Esophagus squamous epithelium (tissue), 5 donors: Measurements from ENCODE around the gene EPG5. TPM values are rescaled to one million over a fixed set of nuclear protein-coding genes. Genes with fewer than 3 reads are reported as not detected.
"Not testable (repeated sequence)": the region's sequence is repeated elsewhere in the genome, so short reads cannot be mapped to it uniquely, and the experiment has no call there.

Experiments used
- DNase-seq: peaks from one replicate; lab custom pipeline; 2025; lab: John Stamatoyannopoulos, UW
- H3K27ac ChIP-seq, 4 donors: fragments of 200-600 bp; sonication (generic); one replicate each; pipeline ENCODE4 v1.5.1; 2016 to 2019; ENCODE audit warnings: mild to moderate bottlenecking in 1 of 4
- H3K27me3 ChIP-seq, 4 donors: fragments of 200-600 bp; sonication (generic); 1 replicate in 3 of 4; 2 replicates in 1 of 4; pipeline versions ENCODE4 v1.5.1 to v1.6.0; 2017 to 2021; ENCODE audit warnings: antibody characterized with exemption in 1 of 4
- H3K36me3 ChIP-seq, 3 donors: fragments of 200-600 bp; sonication (generic); one replicate each; pipeline ENCODE4 v1.5.1; 2016 to 2019
- H3K4me1 ChIP-seq, 3 donors: fragments of 200-600 bp; sonication (generic); one replicate each; pipeline ENCODE4 v1.5.1; 2017 to 2019
- H3K4me3 ChIP-seq, 4 donors: fragments of 200-600 bp; sonication (generic); 1 replicate in 3 of 4; 2 replicates in 1 of 4; pipeline ENCODE4 v1.5.1; 2016 to 2019; ENCODE audit warnings: mild to moderate bottlenecking in 2 of 4, moderate library complexity in 1 of 4
- H3K9me3 ChIP-seq, 3 donors: fragments of 200-600 bp; sonication (generic); one replicate each; pipeline ENCODE4 v1.5.1; 2016 to 2019
- POLR2A ChIP-seq, 4 donors: fragments of 450-650 bp; IDR thresholded peaks; one replicate each; pipeline ENCODE4 v1.6.1; 2017; ENCODE audit warnings: antibody characterized with exemption in 4 of 4, mild to moderate bottlenecking in 4 of 4, moderate library complexity in 3 of 4
- WGBS, 2 donors: methylation state at CpG; one replicate each; pipeline ENCODE4 v1.1.5; 2018; 5-methylcytosine and 5-hydroxymethylcytosine counted together
- intact Hi-C: fragments of 100-400 bp; cut with DNase I; formaldehyde crosslinking; loops from one replicate; pipeline ENCODE4 v1.15.0; 2022
- total RNA-seq, 4 donors: library from RNA; depleted of rRNA; stranded (reverse); fragments of >200 nt; gene quantifications; one replicate each; pipeline ENCODE4 v1.1.0, GENCODE V29; 2016
- TF ChIP-seq, protein P1 (sequence below), 6 experiments: fragments of 450-650 bp in 4 of 6; fragments of 200-600 bp in 2 of 6; sonication (generic) in 2 of 6; IDR thresholded peaks; one replicate each; pipeline ENCODE4 v1.5.1; 2016 to 2019; ENCODE audit warnings: antibody characterized with exemption in 6 of 6, mild to moderate bottlenecking in 4 of 6, moderate library complexity in 4 of 6
- donor health status: DM: yes; HTN: yes; CAD: no.

The EPG5 gene
- total RNA-seq, 4 donors from 2014 or later, result 7.8 to 28.8 (median 22.6) TPM

DNA sequence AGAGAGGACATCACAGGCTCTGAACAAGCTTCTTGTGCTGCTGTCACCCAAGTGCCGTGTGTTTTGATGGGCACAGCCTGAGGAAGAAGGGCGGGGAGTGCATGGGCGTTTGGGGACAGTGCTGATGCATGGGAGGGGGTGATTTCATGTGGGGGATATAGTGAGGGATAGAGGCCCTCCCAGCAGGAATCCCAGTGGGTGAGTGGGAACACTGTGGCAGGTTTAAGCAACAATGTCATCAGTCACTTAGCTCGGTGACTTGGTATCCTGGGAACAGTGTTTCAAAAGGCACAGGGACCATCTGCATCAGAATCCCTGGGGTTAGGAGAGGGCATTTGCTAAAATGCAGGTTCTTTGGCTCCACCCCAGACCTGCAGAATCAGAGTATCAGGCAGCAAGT is 141.0 kb downstream of the EPG5 start:
- TF ChIP-seq POLR2A (IDR thresholded peaks at IDR 0.05), result no peak
- TF ChIP-seq, protein P1, sequence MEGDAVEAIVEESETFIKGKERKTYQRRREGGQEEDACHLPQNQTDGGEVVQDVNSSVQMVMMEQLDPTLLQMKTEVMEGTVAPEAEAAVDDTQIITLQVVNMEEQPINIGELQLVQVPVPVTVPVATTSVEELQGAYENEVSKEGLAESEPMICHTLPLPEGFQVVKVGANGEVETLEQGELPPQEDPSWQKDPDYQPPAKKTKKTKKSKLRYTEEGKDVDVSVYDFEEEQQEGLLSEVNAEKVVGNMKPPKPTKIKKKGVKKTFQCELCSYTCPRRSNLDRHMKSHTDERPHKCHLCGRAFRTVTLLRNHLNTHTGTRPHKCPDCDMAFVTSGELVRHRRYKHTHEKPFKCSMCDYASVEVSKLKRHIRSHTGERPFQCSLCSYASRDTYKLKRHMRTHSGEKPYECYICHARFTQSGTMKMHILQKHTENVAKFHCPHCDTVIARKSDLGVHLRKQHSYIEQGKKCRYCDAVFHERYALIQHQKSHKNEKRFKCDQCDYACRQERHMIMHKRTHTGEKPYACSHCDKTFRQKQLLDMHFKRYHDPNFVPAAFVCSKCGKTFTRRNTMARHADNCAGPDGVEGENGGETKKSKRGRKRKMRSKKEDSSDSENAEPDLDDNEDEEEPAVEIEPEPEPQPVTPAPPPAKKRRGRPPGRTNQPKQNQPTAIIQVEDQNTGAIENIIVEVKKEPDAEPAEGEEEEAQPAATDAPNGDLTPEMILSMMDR (IDR thresholded peaks at IDR 0.05), result no peak
- 78 to 82% methylated on average over 3 to 4 of the region's 4 CpGs for WGBS, 2 donors
- peaks cover 0 to 97% (median 4%) of the 10 kb centered on the region in 4 donors for H3K27me3 ChIP-seq
- no peaks in the 10 kb centered on the region for H3K36me3 ChIP-seq
- no peaks in the 10 kb centered on the region for H3K9me3 ChIP-seq
- intact Hi-C loops, result no loop called here
- no peak for DNase-seq
- H3K27ac ChIP-seq, result no peak overlapping the region
- peaks cover 8 to 20% (median 13%) of the 10 kb centered on the region in 3 donors for H3K4me1 ChIP-seq
- no peak overlapping the region for H3K4me3 ChIP-seq

DNA sequence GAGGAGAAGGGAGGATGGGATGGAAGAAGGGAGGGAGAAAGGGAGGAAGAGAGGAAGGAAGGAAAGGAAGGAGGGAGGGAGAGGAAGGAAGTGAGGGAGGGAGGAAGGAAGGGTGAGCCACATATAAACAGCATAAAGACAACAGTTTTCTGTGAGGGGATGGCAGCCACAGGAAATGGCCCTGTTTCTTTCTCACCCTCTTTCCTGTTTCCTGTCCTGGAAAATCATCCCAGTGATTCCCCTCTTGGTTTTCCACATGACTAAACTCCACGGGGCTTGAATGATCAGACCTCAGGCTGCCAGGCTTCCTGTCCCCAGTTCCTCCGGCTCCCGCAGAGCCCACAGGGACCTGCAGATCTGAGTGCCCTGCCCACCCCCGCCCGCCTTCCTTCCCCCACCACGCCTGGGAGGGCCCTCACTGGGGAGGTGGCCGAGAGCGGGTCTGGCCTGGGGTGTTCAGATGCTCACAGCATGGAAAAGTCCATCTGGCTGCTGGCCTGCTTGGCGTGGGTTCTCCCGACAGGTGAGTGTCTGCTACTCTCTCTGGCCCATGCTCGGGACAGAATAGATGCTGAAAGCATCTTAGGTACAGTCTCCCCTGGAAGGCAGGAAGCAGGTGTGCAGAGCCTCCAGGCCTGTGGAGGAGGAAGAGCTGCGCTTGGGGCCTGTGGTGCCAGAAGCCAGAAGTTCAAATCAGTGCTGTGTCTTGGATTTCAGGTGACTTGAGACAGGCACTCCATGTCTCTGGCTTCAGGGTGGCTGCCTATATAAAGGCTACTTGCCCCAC is 141.7 kb downstream of the EPG5 start, which contains the start of gene SIGLEC15:
Gene SIGLEC15, plus strand, starts transcription at position 418 of the 787 bp plus-strand sequence. Its CDS starts 54 bp downstream, at position 472.
- DNase-seq, result no peak
- intact Hi-C loops, result no loop called here
- no peak for TF ChIP-seq POLR2A (IDR thresholded peaks at IDR 0.05)
- TF ChIP-seq, protein P1 (IDR thresholded peaks at IDR 0.05), result no peak
- no peak within 1 kb of the TSS for H3K27ac ChIP-seq
- no peak within 1 kb of the TSS for H3K4me3 ChIP-seq
- 30 to 58% methylated on average over 1 to 5 of the region's 12 CpGs for WGBS, 2 donors
- no peaks in the 10 kb centered on the region for H3K36me3 ChIP-seq
- peaks cover 0 to 97% (median 4%) of the 10 kb centered on the region in 4 donors for H3K27me3 ChIP-seq
- no peaks in the 10 kb centered on the region for H3K9me3 ChIP-seq
- peaks cover 8 to 20% (median 13%) of the 10 kb centered on the region in 3 donors for H3K4me1 ChIP-seq

DNA sequence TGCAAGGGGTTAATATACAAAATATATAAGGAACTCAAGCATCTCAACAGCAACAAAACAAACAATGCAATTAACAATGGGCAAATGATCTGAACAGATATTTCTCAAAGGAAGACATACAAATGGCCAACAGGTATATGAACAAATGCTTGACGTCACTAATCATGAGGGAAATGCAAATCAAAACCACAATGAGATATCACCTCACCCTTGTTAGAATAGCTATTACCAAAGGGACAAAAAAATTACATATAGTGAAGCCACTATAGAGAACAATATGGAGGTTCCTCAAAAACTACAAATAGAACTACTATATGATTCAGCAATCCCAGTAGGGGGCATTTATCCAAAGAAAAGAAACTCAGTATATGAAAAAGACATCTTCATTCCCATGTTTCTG is 145.4 kb downstream of the EPG5 start:
- Histone ChIP-seq H3K27me3 (peaks cover 0 to 96% (median 0%) of the 10 kb centered on the region in 4 donors), H3K27ac (no peak overlapping the region), H3K4me1 (no peaks in the 10 kb centered on the region), H3K9me3 (peaks cover 0 to under 1% (median 0%) of the 10 kb centered on the region in 3 donors), H3K4me3 (no peak overlapping the region), H3K36me3 (no peaks in the 10 kb centered on the region)
- intact Hi-C loops, result no loop called here
- no peak for DNase-seq
- 62 to 65% methylated on average over 1 of the region's 1 CpG for WGBS, 2 donors
- no peak for TF ChIP-seq POLR2A (IDR thresholded peaks at IDR 0.05)
- TF ChIP-seq, protein P1 (IDR thresholded peaks at IDR 0.05), result no peak

DNA sequence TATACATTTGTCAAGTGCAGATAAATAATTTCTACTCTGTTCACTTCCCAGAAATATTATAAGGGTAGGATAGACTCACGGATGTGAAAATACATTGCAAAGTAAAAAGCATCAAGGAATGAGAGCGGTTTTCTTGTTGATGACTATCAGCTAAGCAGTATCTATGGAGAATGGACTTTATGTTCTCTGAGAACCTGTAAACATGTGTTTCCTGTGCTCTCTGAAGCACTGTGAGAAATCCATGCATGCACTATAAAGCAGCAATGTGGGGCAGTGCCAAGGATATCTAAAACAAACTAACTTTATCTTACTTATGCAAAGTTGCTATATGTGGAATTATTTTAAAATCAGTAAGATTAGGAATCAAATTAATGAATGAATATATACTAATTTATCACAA is 146.1 kb downstream of the EPG5 start:
- Histone ChIP-seq H3K36me3 (no peaks in the 10 kb centered on the region), H3K27me3 (peaks cover 0 to 96% (median 0%) of the 10 kb centered on the region in 4 donors), H3K27ac (no peak overlapping the region), H3K4me1 (no peaks in the 10 kb centered on the region), H3K4me3 (no peak overlapping the region), H3K9me3 (peaks cover 0 to 5% (median 0%) of the 10 kb centered on the region in 3 donors)
- DNase-seq, result no peak
- TF ChIP-seq POLR2A (IDR thresholded peaks at IDR 0.05), result no peak
- TF ChIP-seq, protein P1 (IDR thresholded peaks at IDR 0.05), result no peak
- intact Hi-C loops, result no loop called here
- whole genome bisulfite sequencing, 2 donors, result 76 to 88% methylated on average over 2 of the region's 2 CpGs

DNA sequence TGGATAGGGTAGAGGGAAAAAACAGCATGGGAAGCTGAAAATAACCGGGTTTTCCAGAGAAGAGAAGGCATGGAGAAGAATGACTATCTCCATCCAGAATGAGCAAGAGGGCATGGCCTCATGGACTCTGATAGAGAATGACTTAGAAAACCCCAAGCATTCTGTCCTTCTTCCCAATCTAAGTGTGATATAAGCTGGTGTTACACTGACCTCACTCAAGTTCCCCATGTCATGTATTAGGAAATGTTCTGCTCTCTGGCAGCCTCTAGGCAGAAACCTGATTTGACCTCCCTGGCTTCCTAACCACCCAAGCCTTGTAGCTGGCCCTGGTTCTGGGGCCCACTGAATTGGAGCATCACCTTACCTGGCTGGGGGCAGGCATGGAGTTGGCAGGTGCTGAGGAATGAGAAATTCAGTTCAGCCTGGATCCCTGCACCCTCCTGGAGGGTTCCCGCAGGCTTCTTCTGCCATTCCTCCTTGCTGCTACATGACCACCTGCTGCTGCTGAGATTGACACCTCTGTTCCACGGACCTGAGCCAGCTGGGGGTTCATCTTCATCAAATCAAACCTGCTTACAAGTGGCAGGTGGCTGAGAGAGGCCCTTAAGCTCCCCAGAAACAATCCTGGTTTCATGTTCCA is 146.9 kb downstream of the EPG5 start:
- Histone ChIP-seq H3K36me3 (no peaks in the 10 kb centered on the region), H3K9me3 (peaks cover 0 to 5% (median 0%) of the 10 kb centered on the region in 3 donors), H3K27ac (no peak overlapping the region), H3K4me1 (no peaks in the 10 kb centered on the region), H3K27me3 (peaks cover 0 to 96% (median 0%) of the 10 kb centered on the region in 4 donors), H3K4me3 (no peak overlapping the region)
- intact Hi-C loops, result no loop called here
- TF ChIP-seq, protein P1 (IDR thresholded peaks at IDR 0.05), result no peak
- no peak for TF ChIP-seq POLR2A (IDR thresholded peaks at IDR 0.05)
- WGBS, 2 donors, result 74 to 100% methylated on average over 1 to 3 of the region's 3 CpGs
- DNase-seq, result no peak

DNA sequence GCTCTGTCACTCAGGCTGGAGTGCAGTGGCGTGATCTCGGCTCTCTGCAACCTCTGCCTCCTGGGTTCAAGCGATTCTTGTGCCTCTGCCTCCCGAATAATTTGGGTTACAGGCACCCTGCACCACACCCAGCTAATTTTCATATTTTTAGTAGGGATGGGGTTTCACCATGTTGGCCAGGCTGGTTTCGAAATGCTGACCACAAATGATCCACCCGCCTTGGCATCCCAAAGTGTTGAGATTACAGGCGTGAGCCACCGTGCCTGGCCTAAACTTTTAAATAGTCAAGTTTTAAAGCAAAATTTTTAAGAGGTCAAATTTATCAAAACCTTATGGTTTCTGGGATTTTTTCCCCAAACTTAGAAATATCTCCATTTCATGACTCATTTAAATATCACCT is 148.4 kb downstream of the EPG5 start:
- H3K36me3 ChIP-seq, H3K9me3 ChIP-seq, H3K4me3 ChIP-seq, H3K27ac ChIP-seq, intact Hi-C loops, H3K4me1 ChIP-seq, DNase-seq: not testable (repeated sequence)
- WGBS, 2 donors, result 74 to 82% methylated on average over 5 to 8 of the region's 8 CpGs
- peaks cover 0 to 98% (median 0%) of the 10 kb centered on the region in 4 donors for H3K27me3 ChIP-seq
